Adrenal gland (tissue), 12 donors: ENCODE data around the gene COL1A1. TPM values are rescaled to one million over a fixed set of nuclear protein-coding genes. Genes with fewer than 3 reads are reported as not detected.

Experiments
- DNase-seq, 7 donors: peaks; one replicate each; pipeline ENCODE4 v3.0.0-alpha.2; 2019 to 2020
- H3K27ac ChIP-seq, 5 donors: fragments of 200-600 bp; sonication (generic) in 4 of 5; 1 replicate in 3 of 5; 2 replicates in 2 of 5; pipeline versions ENCODE4 v1.5.1 to v1.8.0; 2016 to 2020; ENCODE audit warnings: mild to moderate bottlenecking in 1 of 5
- H3K27me3 ChIP-seq: fragments of 200-600 bp; 2 replicates; pipeline ENCODE4 v1.8.0; 2021
- H3K36me3 ChIP-seq, 2 donors: fragments of 200-600 bp; replicated peaks in 1 of 2; 1 replicate in 1 of 2; 2 replicates in 1 of 2; pipeline versions ENCODE4 v1.5.1 to v1.8.0; 2018 to 2022
- H3K4me1 ChIP-seq, 2 donors: fragments of 200-600 bp; replicated peaks in 1 of 2; 1 replicate in 1 of 2; 2 replicates in 1 of 2; pipeline versions ENCODE4 v1.5.1 to v1.8.0; 2018 to 2021
- H3K4me3 ChIP-seq, 4 donors: fragments of 200-600 bp; sonication (generic) in 3 of 4; one replicate each; pipeline ENCODE4 v1.5.1; 2016 to 2018
- H3K9me3 ChIP-seq, 3 donors: fragments of 200-600 bp; sonication (generic) in 1 of 3; replicated peaks in 1 of 3; 1 replicate in 2 of 3; 2 replicates in 1 of 3; pipeline versions ENCODE4 v1.5.1 to v1.8.0; 2016 to 2021
- CTCF ChIP-seq, 6 experiments: fragments of 450-650 bp in 4 of 6; fragments of 200-600 bp in 2 of 6; sonication (generic) in 1 of 6; IDR thresholded peaks; 1 replicate in 5 of 6; 2 replicates in 1 of 6; pipeline versions ENCODE4 v1.5.1 to v1.8.0; 2016 to 2021; ENCODE audit warnings: antibody characterized with exemption in 6 of 6, mild to moderate bottlenecking in 2 of 6, moderate library complexity in 1 of 6
- POLR2A ChIP-seq, 2 donors: fragments of 450-650 bp; IDR thresholded peaks; one replicate each; pipeline ENCODE4 v1.6.1; 2017; ENCODE audit warnings: antibody characterized with exemption in 2 of 2, mild to moderate bottlenecking in 2 of 2, moderate library complexity in 1 of 2
- WGBS, 4 donors: extraction: QIAGEN DNeasy Blood & Tissue Kit in 2 of 4; methylation state at CpG; one replicate each; pipeline versions ENCODE4 v1.1.5 to v1.1.7; 2013 to 2017; 5-methylcytosine and 5-hydroxymethylcytosine counted together
- intact Hi-C, 2 donors: fragments of 100-400 bp; cut with DNase I; formaldehyde crosslinking; loops; one replicate each; pipeline versions ENCODE4 v1.14.1 to v1.15.0; 2022 to 2023
- polyA plus RNA-seq, 3 donors: library from polyadenylated mRNA; stranded (reverse); fragments of 200-250 nt in 2 of 3; fragments of 350-450 nt in 1 of 3; fragmentation: Illumina TruSeq in 1 of 3; extraction: RNeasy Lipid Tissue Mini Kit (QIAGEN cat#74804) in 1 of 3; gene quantifications; one replicate each; pipeline ENCODE4 v1.2.3, GENCODE V29; 2013 to 2014
- total RNA-seq, 9 donors: library from RNA; depleted of rRNA in 4 of 9; stranded (reverse); fragments of >200 nt in 4 of 9; fragments of 120-200 nt in 1 of 9; fragmentation: NEBNext Ultra II Directional in 1 of 9; extraction: Animal tissue kit (Norgen Biotek cat#: 25700) in 1 of 9; gene quantifications; one replicate each; pipeline versions ENCODE4 v1.1.0 to v1.2.4, GENCODE V29; 2013 to 2023
- donor health status: healthy with polysubstance abuse.
- donor health status: Bipolar disorder and iron deficiency.
- donor health status: DM: yes; HTN: yes; CAD: no.
- donor health status: DM: no; HTN: no; CAD: no.
- donor health status: DM: no; HTN: no; CAD: no.
- donor health status: DM: yes; HTN: yes; CAD: no.

COL1A1 gene
- total and polyA plus RNA-seq, 12 donors: 39.6 to 263 (median 87.2) TPM

- Histone ChIP-seq H3K27ac (peak overlapping the region in 2 of 5 donors; percentile 77 to 88), H3K9me3 (no peaks in the 10 kb centered on the region), H3K27me3 (peaks cover 21% of the 10 kb centered on the region), H3K4me3 (peak overlapping the region in 2 of 4 donors; percentile 17 to 63), H3K36me3 (peaks cover 0 to 17% of the 10 kb centered on the region in 2 donors), H3K4me1 (peaks cover 3 to 8% of the 10 kb centered on the region in 2 donors)
- TF ChIP-seq CTCF (IDR thresholded peaks at IDR 0.05) (peak in 1 of 6 experiments; percentile 4), POLR2A (IDR thresholded peaks at IDR 0.05) (no peak)
- peak; percentile 80 to 91 (median 82) for DNase-seq
- intact Hi-C loops: loop anchor here (2.0 to 5.0 kb wide), 3 partner anchors 71 to 97 kb away; no protein-coding TSS in a partner anchor
- WGBS, 4 donors: 1 to 5% (median 4%) methylated on average over 29 to 36 of the region's 36 CpGs
Observed at GRCh38 chr17:50199803-50200456, 1.5 kb downstream of the COL1A1 start.

GRCh38 chr17:50199211-50199802 lies 2.1 kb downstream of the COL1A1 start:
- Histone ChIP-seq H3K27ac (peak overlapping the region in 1 of 5 donors; percentile 70), H3K4me1 (peaks cover 3 to 8% of the 10 kb centered on the region in 2 donors), H3K9me3 (no peaks in the 10 kb centered on the region), H3K4me3 (peak overlapping the region in 1 of 4 donors; percentile 63), H3K27me3 (peaks cover 21% of the 10 kb centered on the region), H3K36me3 (peaks cover 0 to 17% of the 10 kb centered on the region in 2 donors)
- intact Hi-C loops: no loop called here
- DNase-seq: no peak
- 41 to 70% (median 48%) methylated on average over 5 to 41 of the region's 41 CpGs for WGBS, 4 donors
- TF ChIP-seq POLR2A (IDR thresholded peaks at IDR 0.05) (no peak), CTCF (IDR thresholded peaks at IDR 0.05) (no peak)

GRCh38 chr17:50198026-50198669 lies 3.3 kb downstream of the COL1A1 start:
- Histone ChIP-seq H3K27me3 (peaks cover 21% of the 10 kb centered on the region), H3K4me3 (no peak overlapping the region)
- DNase-seq: peak in 6 of 7 donors; percentile 49 to 74 (median 60)

More at GRCh38 chr17:50198026-50198669, 3.3 kb downstream of the COL1A1 start:
- H3K27ac ChIP-seq: peak overlapping the region in 1 of 5 donors; percentile 30
- 11 to 19% (median 12%) methylated on average over 6 to 7 of the region's 7 CpGs for WGBS, 4 donors
- intact Hi-C loops: no loop called here
- H3K4me1 ChIP-seq: peaks cover 3 to 8% of the 10 kb centered on the region in 2 donors
- no peaks in the 10 kb centered on the region for H3K9me3 ChIP-seq
- H3K36me3 ChIP-seq: peaks cover 0 to 17% of the 10 kb centered on the region in 2 donors
- TF ChIP-seq CTCF (IDR thresholded peaks at IDR 0.05) (peak; percentile 38 to 60 (median 56)), POLR2A (IDR thresholded peaks at IDR 0.05) (no peak)
